ENCODE measurements around the gene MYL6B. TPM values are rescaled to one million over a fixed set of nuclear protein-coding genes. Genes with fewer than 3 reads are reported as not detected.
A peak's percentile ranks its signal among the peaks of the same experiment; 100 is the strongest.

MYL6B gene
- total RNA-seq, 3 donors from 2014 or later (not counting 1 experiment from before 2014, with no cell fraction given) = 6.7 to 8.9 (median 7.4) TPM

DNA sequence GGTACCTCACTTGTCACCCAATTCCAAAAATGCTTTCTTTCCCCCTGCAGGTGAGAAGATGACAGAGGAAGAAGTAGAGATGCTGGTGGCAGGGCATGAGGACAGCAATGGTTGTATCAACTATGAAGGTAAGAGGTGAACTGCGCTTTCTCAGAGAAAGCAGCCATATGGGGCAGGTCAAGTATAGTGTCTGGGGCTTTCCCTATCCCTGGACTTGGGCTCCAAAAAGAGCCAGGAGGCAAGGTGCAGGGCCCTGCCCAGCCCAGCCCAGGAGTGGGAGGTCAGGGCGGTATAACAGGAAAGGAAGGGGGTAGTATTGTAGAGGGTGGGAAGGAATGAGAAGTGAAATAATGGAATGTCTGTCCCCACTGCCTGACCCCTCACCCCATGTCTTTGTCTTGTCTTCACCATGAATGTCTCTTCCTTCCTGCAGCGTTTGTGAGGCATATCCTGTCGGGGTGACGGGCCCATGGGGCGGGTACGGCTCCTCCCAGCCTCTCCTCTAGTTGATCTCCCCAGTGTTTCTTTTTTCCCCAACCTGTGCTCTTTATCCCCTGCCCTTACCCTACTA is 7.9 kb downstream of the MYL6B start:
- 26% methylated on average over 6 of the region's 7 CpGs for WGBS (ENCODE audit: insufficient coverage)
- no peaks in the 10 kb centered on the region for H3K27me3 Mint-ChIP-seq (ENCODE audit: low read depth in 2 of 2)
- no peaks in the 10 kb centered on the region for H3K9me3 Mint-ChIP-seq
- Histone ChIP-seq H3K27me3 (ENCODE audit: control insufficient read depth, insufficient read depth, low read length) (no peaks in the 10 kb centered on the region), H3K36me3 (ENCODE audit: control insufficient read depth, insufficient read depth, low read length) (peaks cover 52% of the 10 kb centered on the region), H3K9me3 (ENCODE audit: control insufficient read depth, insufficient read depth, low read length) (no peaks in the 10 kb centered on the region), H3K4me3 (ENCODE audit: low read length) (peak overlapping the region; percentile 85), H3K27ac (ENCODE audit: low read length) (peak overlapping the region; percentile 95), H3K4me1 (ENCODE audit: control insufficient read depth, insufficient read depth, low read length) (peaks cover 42% of the 10 kb centered on the region)
- ATAC-seq (peak; percentile 50 to 72 (median 57)), DNase-seq (peak; percentile 43 to 83)
- H3K4me3 Mint-ChIP-seq = peak overlapping the region; percentile 96
- H3K4me1 Mint-ChIP-seq = peaks cover 48 to 61% of the 10 kb centered on the region in 2 donors
- intact Hi-C loops (cut with micrococcal nuclease) = no loop called here
- H3K27ac Mint-ChIP-seq = peak overlapping the region; percentile 96 to 98
- H3K36me3 Mint-ChIP-seq = no peaks in the 10 kb centered on the region
- TF ChIP-seq, protein P1, sequence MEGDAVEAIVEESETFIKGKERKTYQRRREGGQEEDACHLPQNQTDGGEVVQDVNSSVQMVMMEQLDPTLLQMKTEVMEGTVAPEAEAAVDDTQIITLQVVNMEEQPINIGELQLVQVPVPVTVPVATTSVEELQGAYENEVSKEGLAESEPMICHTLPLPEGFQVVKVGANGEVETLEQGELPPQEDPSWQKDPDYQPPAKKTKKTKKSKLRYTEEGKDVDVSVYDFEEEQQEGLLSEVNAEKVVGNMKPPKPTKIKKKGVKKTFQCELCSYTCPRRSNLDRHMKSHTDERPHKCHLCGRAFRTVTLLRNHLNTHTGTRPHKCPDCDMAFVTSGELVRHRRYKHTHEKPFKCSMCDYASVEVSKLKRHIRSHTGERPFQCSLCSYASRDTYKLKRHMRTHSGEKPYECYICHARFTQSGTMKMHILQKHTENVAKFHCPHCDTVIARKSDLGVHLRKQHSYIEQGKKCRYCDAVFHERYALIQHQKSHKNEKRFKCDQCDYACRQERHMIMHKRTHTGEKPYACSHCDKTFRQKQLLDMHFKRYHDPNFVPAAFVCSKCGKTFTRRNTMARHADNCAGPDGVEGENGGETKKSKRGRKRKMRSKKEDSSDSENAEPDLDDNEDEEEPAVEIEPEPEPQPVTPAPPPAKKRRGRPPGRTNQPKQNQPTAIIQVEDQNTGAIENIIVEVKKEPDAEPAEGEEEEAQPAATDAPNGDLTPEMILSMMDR (IDR thresholded peaks at IDR 0.05) = no peak

GRCh38 chr12:56160894-56161689 is 8.7 kb downstream of the MYL6B start:
- H3K27ac Mint-ChIP-seq = peak overlapping the region; percentile 96 to 98
- no peaks in the 10 kb centered on the region for H3K27me3 Mint-ChIP-seq (ENCODE audit: low read depth in 2 of 2)

DNA sequence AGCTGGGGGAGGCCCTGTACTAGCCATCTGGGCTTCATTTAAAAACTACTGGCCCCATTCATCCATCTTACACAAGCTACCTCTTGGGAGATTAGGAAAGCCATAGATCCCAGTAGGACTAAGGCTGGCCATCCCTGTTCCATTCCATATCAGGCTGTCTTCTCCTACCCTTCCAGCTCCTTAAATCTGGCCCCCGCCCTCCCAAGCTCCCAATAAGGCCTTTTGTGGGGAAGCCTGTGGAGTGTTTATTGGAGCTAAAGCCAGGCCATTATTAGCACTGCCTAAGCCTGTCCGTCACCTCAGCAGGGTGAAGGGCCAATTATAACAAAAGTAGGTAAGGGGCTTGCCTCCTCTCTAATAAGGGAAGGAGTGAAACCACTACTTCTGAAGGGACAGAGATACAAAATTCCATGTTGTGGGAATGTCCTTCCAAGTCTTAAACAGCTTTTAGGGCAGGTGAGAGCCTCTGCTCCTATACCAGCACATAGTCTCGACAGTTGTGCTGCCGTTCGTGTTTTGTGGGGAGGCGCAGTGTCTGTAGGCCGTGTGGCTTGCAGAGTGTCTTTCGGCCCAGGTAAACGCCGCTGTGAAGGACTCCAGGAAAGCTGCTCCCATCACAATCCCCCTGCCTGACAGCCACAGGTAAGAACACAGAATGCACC is 9.4 kb downstream of the MYL6B start:
- Mint-ChIP-seq H3K4me3 (peak overlapping the region; percentile 68), H3K27ac (peak overlapping the region; percentile 96 to 98), H3K9me3 (no peaks in the 10 kb centered on the region), H3K27me3 (ENCODE audit: low read depth in 2 of 2) (no peaks in the 10 kb centered on the region), H3K4me1 (peaks cover 48 to 58% of the 10 kb centered on the region in 2 donors), H3K36me3 (no peaks in the 10 kb centered on the region)
- Histone ChIP-seq H3K36me3 (ENCODE audit: control insufficient read depth, insufficient read depth, low read length) (peaks cover 62% of the 10 kb centered on the region), H3K9me3 (ENCODE audit: control insufficient read depth, insufficient read depth, low read length) (no peaks in the 10 kb centered on the region), H3K27ac (ENCODE audit: low read length) (no peak overlapping the region), H3K4me1 (ENCODE audit: control insufficient read depth, insufficient read depth, low read length) (peaks cover 40% of the 10 kb centered on the region), H3K4me3 (ENCODE audit: low read length) (no peak overlapping the region), H3K27me3 (ENCODE audit: control insufficient read depth, insufficient read depth, low read length) (no peaks in the 10 kb centered on the region)
- DNase-seq = no peak
- intact Hi-C loops (cut with micrococcal nuclease) = no loop called here
- TF ChIP-seq, protein P1 (IDR thresholded peaks at IDR 0.05) = no peak
- 93% methylated on average over 7 of the region's 10 CpGs for WGBS (ENCODE audit: insufficient coverage)
- ATAC-seq = no peak

More at GRCh38 chr12:56160894-56161689, 8.7 kb downstream of the MYL6B start:
- ATAC-seq (no peak), DNase-seq (no peak)
- intact Hi-C loops (cut with micrococcal nuclease) = no loop called here
- H3K4me1 ChIP-seq (ENCODE audit: control insufficient read depth, insufficient read depth, low read length) = peaks cover 42% of the 10 kb centered on the region
- no peaks in the 10 kb centered on the region for H3K27me3 ChIP-seq (ENCODE audit: control insufficient read depth, insufficient read depth, low read length)
- peaks cover 48 to 58% of the 10 kb centered on the region in 2 donors for H3K4me1 Mint-ChIP-seq
- H3K36me3 ChIP-seq (ENCODE audit: control insufficient read depth, insufficient read depth, low read length) = peaks cover 58% of the 10 kb centered on the region
- no peaks in the 10 kb centered on the region for H3K36me3 Mint-ChIP-seq
- no peaks in the 10 kb centered on the region for H3K9me3 Mint-ChIP-seq
- H3K27ac ChIP-seq (ENCODE audit: low read length) = peak overlapping the region; percentile 95
- peak overlapping the region; percentile 96 for H3K4me3 Mint-ChIP-seq
- WGBS (ENCODE audit: insufficient coverage) = 93% methylated on average over 9 of the region's 11 CpGs
- TF ChIP-seq, protein P1 (IDR thresholded peaks at IDR 0.05) = no peak
- H3K9me3 ChIP-seq (ENCODE audit: control insufficient read depth, insufficient read depth, low read length) = no peaks in the 10 kb centered on the region
- no peak overlapping the region for H3K4me3 ChIP-seq (ENCODE audit: low read length)
